Measurements from ENCODE around the gene TBX15.

DNA sequence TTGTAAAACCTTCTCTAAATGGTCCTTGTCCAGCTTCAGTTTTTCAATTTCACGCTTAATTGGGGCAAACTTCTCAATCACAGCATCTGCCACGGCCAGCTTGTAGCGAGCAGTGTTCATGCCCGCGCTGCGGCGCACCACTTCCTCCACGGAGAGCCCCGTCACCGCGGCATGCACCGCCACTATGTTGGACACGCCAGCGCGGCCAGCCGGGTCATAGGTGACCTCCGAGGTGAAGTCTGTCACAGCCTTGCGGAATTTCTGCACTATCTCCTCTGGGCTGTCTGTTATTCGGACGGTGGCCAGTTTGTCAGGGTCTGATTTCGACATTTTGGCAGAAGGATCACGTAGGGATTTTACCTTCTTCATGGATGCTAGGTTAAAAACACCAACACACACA, 44.8 kb upstream of the TBX15 start:
- TF ChIP-seq, protein P1, sequence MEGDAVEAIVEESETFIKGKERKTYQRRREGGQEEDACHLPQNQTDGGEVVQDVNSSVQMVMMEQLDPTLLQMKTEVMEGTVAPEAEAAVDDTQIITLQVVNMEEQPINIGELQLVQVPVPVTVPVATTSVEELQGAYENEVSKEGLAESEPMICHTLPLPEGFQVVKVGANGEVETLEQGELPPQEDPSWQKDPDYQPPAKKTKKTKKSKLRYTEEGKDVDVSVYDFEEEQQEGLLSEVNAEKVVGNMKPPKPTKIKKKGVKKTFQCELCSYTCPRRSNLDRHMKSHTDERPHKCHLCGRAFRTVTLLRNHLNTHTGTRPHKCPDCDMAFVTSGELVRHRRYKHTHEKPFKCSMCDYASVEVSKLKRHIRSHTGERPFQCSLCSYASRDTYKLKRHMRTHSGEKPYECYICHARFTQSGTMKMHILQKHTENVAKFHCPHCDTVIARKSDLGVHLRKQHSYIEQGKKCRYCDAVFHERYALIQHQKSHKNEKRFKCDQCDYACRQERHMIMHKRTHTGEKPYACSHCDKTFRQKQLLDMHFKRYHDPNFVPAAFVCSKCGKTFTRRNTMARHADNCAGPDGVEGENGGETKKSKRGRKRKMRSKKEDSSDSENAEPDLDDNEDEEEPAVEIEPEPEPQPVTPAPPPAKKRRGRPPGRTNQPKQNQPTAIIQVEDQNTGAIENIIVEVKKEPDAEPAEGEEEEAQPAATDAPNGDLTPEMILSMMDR (IDR thresholded peaks at IDR 0.05; ENCODE audit: low read depth, low read length): no peak
- TF ChIP-seq POLR2A (IDR thresholded peaks at IDR 0.05; ENCODE audit: extremely low read depth, insufficient read length) (no peak), MYC (IDR thresholded peaks at IDR 0.05; ENCODE audit: low read depth, low read length) (no peak)
- TF ChIP-seq, protein P2, sequence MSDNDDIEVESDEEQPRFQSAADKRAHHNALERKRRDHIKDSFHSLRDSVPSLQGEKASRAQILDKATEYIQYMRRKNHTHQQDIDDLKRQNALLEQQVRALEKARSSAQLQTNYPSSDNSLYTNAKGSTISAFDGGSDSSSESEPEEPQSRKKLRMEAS (IDR thresholded peaks at IDR 0.05; ENCODE audit: low read depth, low read length): no peak
